Activated CD4-positive, alpha-beta T cell treated with anti-CD3 and anti-CD28 coated beads, Interleukin-2, amount 50 U/mL, for 24 hours (primary cell): ENCODE results near the gene GNAZ.

Experiments used
- DNase-seq, 2 donors: peaks; one replicate each; pipeline ENCODE4 v3.0.0-alpha.2; 2020; ENCODE audit warnings: low read depth in 1 of 2, low spot score in 1 of 2

GNAZ gene

GRCh38 chr22:23105919-23106318 is 35.6 kb downstream of the GNAZ start:
- DNase-seq: no peak

- DNase-seq: no peak
These were observed 36.0 kb downstream of the GNAZ start for GRCh38 chr22:23106344-23106743.

- DNase-seq: no peak
These were observed 36.6 kb downstream of the GNAZ start for GRCh38 chr22:23106906-23107367.

- no peak for DNase-seq
These were observed 37.3 kb downstream of the GNAZ start for GRCh38 chr22:23107487-23108248.

- no peak for DNase-seq
These were observed 38.1 kb downstream of the GNAZ start for GRCh38 chr22:23108249-23109078.

GRCh38 chr22:23109079-23109347 is 38.7 kb downstream of the GNAZ start:
- DNase-seq: no peak

GRCh38 chr22:23109441-23109978 is 39.2 kb downstream of the GNAZ start:
- no peak for DNase-seq

GRCh38 chr22:23110190-23110921 is 40.0 kb downstream of the GNAZ start:
- DNase-seq: no peak

- no peak for DNase-seq
These were observed 40.7 kb downstream of the GNAZ start for GRCh38 chr22:23110922-23111527.

GRCh38 chr22:23112472-23113012 is 42.2 kb downstream of the GNAZ start:
- DNase-seq: no peak

- no peak for DNase-seq
These were observed 42.9 kb downstream of the GNAZ start for GRCh38 chr22:23113067-23113846.

GRCh38 chr22:23113847-23114720 is 43.8 kb downstream of the GNAZ start:
- DNase-seq: no peak

GRCh38 chr22:23114721-23115020 is 44.4 kb downstream of the GNAZ start:
- no peak for DNase-seq

GRCh38 chr22:23115369-23115768 is 45.0 kb downstream of the GNAZ start:
- no peak for DNase-seq

- DNase-seq: no peak
These were observed 45.6 kb downstream of the GNAZ start for GRCh38 chr22:23115825-23116494.

GRCh38 chr22:23116506-23117263 is 46.4 kb downstream of the GNAZ start:
- no peak for DNase-seq

- no peak for DNase-seq
These were observed 47.0 kb downstream of the GNAZ start for GRCh38 chr22:23117275-23117674.
